ENCODE data around the gene NFYA.

NFYA gene

DNA sequence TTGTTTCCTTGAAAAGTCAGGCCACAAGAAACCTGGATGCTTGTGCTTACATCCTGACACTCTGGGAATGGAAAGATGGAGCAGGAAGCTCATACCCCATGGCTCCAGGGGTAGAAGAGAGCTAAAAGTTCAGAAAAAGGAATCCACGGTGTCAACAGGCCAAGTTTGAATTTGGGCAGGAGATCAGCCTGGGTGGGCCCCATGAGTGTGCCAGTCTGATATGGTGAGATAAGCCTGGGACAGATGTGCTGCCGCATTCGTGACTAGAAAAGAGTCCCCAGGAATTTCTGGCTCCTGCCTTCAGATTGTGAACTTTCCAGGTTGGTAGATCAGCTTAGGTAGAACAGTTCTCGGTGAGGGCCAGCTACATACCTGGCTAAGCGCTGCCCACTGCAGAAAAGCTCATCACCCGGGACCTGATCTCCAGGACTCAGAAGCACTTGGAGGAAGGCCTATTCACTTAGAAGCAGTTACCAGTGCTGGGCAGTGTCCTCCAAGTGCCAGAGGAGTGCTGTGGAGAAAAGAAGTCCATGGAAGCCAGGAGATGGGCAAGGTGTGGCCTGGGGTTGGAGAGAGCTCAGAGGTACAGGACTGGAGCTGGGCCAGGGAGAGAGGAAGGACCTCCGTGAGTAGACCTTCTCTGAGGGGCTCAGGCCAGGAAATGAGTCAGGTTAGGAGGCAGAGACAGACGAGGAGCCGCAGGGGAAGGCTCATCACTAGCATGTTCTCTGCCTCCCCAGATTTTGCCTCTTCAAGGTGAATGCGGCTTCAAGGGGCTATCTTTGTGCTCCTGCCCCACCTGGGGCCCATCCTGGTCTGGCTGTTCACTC, 30.3 kb upstream of the NFYA start, which contains the start of gene TSPO2:
Gene TSPO2, plus strand, starts transcription at position 242 of the 830 bp plus-strand sequence. Its CDS starts 519 bp downstream, at position 761.
- H3K4me3 ChIP-seq, result no peak within 1 kb of the TSS
- peak within 1 kb of the TSS in 4 of 11 experiments; percentile 4 to 33 (median 22); a peak in 2 of 22 replicates for H3K4me2 ChIP-seq
- no peaks in the 10 kb centered on the region for H3K27me3 ChIP-seq
- no peak within 1 kb of the TSS for H3K27ac ChIP-seq
- peaks cover 0 to 19% (median 6%) of the 10 kb centered on the region in 10 experiments; a peak in 9 of 20 replicates for H3K4me1 ChIP-seq
- H3K36me3 ChIP-seq, result no peaks in the 10 kb centered on the region
- TF ChIP-seq Cebpa-rat (IDR thresholded peaks at IDR 0.05), result no peak
- H3K9me3 ChIP-seq (replicated peaks in 1 of 11), result no peaks in the 10 kb centered on the region
- H3K9ac ChIP-seq, result no peak within 1 kb of the TSS
- no peaks in the 10 kb centered on the region for H4K20me1 ChIP-seq

DNA sequence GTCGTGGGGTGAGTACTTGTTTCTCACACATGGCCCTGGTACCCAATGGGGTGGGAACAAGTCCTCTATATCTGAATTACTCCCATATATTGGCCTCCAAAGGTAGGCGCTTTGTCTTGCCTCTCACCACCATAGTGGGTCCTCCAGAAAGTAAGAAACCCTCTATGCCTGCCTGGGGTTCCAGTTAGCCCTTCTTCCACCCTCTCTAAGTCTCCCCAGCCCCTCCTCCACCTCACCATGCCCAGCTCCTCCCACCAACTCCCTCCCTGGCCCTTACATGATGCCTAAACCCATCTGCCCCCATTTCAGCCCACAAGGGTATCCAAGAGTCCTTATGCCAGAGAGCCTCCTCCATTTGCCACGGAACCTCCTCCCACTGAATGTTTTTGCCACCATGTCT, 29.6 kb upstream of the NFYA start:
- Histone ChIP-seq H3K4me1 (peaks cover 0 to 19% (median 6%) of the 10 kb centered on the region in 10 experiments; a peak in 9 of 20 replicates), H3K9me3 (replicated peaks in 1 of 11) (no peaks in the 10 kb centered on the region), H3K4me2 (peak overlapping the region in 4 of 11 experiments; percentile 4 to 33 (median 22); a peak in 1 of 22 replicates), H3K36me3 (no peaks in the 10 kb centered on the region), H3K9ac (no peak overlapping the region), H3K27me3 (no peaks in the 10 kb centered on the region), H3K27ac (no peak overlapping the region), H3K4me3 (no peak overlapping the region), H4K20me1 (no peaks in the 10 kb centered on the region)
- TF ChIP-seq Cebpa-rat (IDR thresholded peaks at IDR 0.05), result no peak

DNA sequence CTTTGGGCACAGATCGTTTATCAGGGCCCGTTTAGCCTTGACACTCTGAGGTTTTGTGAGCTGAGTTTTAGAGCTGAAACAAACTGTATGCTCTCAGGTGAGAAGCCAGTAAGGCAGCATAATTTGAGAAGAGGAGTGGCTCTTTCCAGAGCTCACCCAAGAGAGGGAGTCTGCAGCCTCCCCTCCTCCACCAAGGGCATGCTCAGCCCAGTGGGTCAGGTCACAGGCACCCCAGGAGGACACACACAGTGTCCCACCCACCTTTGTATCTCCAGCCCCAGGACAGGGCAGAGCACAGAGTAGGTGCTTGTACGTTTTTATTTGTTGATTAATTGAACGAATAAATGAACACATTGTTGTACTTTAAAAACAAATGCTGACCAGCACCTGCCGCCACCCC, 27.1 kb upstream of the NFYA start:
- TF ChIP-seq Cebpa-rat (IDR thresholded peaks at IDR 0.05), result no peak
- no peak overlapping the region for H3K4me2 ChIP-seq
- H3K4me1 ChIP-seq, result peaks cover 4 to 12% (median 10%) of the 10 kb centered on the region in 10 experiments; a peak in 18 of 20 replicates
- H3K4me3 ChIP-seq, result no peak overlapping the region
- no peaks in the 10 kb centered on the region for H4K20me1 ChIP-seq
- no peaks in the 10 kb centered on the region for H3K36me3 ChIP-seq
- no peaks in the 10 kb centered on the region for H3K9me3 ChIP-seq (replicated peaks in 1 of 11)
- H3K27ac ChIP-seq, result no peak overlapping the region
- H3K27me3 ChIP-seq, result no peaks in the 10 kb centered on the region
- H3K9ac ChIP-seq, result no peak overlapping the region

DNA sequence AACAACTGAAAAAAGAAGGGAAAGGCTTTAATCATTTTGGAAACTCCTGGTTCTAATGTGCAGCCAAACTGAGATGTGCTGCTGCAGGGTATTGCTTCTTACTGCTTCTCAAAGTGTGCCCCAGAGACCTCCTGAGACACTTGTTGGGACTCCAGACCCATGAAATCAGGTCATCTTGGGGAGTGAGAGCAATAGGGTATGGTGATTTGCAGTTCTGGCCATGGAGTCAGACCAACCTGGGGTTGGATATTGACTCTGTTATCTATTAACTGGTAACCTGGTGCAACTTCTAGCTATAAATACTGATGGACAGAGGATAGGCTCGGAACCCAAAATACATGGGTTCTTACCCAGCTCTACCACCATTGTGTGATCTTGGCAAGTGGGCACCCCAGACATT, 26.7 kb upstream of the NFYA start:
- H3K4me1 ChIP-seq, result peaks cover 4 to 12% (median 10%) of the 10 kb centered on the region in 10 experiments; a peak in 17 of 20 replicates

DNA sequence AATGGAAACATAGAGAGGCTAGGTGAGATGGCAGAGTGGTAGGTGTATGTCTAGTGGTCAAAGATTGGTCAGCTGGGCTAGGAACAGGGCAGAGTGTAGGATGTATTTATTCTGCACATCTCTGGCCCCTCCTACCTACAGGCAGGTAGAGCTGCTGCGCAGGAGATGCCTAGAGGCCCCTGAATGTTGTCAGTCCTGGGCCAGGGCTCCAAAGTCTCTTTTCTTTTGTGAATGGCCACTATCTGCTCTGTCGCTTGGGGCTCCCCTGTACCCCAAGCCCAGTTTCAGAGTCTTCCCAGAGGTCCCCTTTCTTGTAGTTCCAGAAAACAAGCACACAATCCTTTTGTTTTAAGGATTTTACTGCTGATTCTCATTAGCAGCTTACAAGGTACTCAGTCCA, 25.5 kb upstream of the NFYA start:
- Histone ChIP-seq H3K9ac (no peak overlapping the region), H3K27me3 (no peaks in the 10 kb centered on the region), H3K36me3 (no peaks in the 10 kb centered on the region), H3K4me2 (no peak overlapping the region), H3K27ac (no peak overlapping the region), H3K9me3 (replicated peaks in 1 of 11) (no peaks in the 10 kb centered on the region), H3K4me1 (peaks cover 17 to 24% (median 21%) of the 10 kb centered on the region in 10 experiments), H4K20me1 (no peaks in the 10 kb centered on the region), H3K4me3 (no peak overlapping the region)
- no peak for TF ChIP-seq Cebpa-rat (IDR thresholded peaks at IDR 0.05)

More for the DNA sequence above, 26.7 kb upstream of the NFYA start:
- H3K9ac ChIP-seq, result no peak overlapping the region
- no peaks in the 10 kb centered on the region for H3K9me3 ChIP-seq (replicated peaks in 1 of 11)
- no peak overlapping the region for H3K4me3 ChIP-seq
- no peak overlapping the region for H3K27ac ChIP-seq
- no peaks in the 10 kb centered on the region for H3K36me3 ChIP-seq
- no peak overlapping the region for H3K4me2 ChIP-seq
- no peak for TF ChIP-seq Cebpa-rat (IDR thresholded peaks at IDR 0.05)
- H3K27me3 ChIP-seq, result no peaks in the 10 kb centered on the region
- no peaks in the 10 kb centered on the region for H4K20me1 ChIP-seq

DNA sequence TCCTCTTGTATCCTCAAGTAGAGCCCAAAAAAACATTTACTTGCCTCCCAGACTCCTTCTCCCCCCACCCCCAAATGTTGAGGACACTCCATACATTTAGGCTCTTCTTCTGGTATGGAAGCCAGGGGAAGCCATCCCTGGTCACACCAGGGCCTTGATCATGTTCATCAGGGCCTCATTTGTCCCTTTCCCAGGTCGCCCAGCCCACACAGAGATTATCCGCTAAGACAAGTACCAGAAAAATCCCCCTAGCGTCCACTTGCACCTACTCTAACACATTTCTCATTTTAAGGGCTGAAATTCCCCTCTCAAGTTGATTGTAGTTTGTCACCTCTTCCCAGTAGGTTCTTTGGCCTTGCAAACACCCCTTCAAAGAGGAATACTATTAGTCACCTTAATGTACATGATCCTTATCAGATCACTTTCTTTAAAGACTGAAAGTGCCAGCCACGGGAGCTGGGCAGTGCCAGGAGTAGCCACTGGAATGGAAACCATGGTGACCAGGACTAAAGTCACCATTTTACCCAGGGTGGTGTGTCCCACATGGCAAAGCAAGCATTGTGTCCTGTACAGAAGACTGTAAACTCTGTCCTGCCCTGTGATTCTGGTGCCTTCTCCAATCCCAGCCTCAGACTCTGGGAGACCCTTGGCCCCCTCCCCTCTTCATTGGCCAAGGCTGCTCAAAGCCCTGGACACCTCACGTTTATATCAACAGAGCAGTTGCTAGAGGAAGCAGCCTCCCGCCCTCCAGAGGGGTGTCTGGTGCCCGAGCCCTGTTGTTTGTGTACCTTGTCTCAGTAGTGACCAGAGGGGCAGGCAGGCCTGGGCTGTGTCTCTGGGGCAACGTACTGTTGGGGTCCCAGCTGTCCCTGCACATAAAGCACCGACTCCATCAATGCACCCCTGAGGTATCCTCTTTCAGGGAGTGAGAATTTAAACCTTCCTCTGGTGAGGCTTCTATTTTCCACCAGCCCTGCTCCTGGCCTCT, 24.7 kb upstream of the NFYA start:
- no peak overlapping the region for H3K27ac ChIP-seq
- H3K4me2 ChIP-seq, result no peak overlapping the region
- no peak overlapping the region for H3K4me3 ChIP-seq
- no peaks in the 10 kb centered on the region for H3K27me3 ChIP-seq
- no peak overlapping the region for H3K9ac ChIP-seq
- no peaks in the 10 kb centered on the region for H3K36me3 ChIP-seq
- H4K20me1 ChIP-seq, result no peaks in the 10 kb centered on the region
- no peak for TF ChIP-seq Cebpa-rat (IDR thresholded peaks at IDR 0.05)
- H3K9me3 ChIP-seq (replicated peaks in 1 of 11), result no peaks in the 10 kb centered on the region
- H3K4me1 ChIP-seq, result peaks cover 21 to 31% (median 28%) of the 10 kb centered on the region in 10 experiments

DNA sequence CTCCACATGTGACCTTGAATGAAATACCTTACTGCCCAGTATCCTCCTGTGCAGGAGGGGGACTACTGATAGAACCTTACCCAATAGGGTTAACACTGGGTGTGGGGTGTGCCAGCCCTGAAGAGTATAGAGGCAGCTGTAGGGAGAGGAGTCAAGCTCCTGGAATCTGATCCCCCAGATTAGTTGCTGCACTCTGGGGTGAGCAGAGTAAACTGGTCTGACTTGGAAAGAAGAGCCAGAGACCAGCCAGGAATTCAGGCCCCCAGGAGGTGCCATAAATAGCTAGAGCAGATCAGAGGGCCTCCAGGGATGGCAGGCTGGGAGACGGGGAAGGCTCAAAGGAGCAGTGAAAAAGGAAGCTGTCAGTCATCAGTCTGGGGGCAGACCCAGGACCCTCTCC, 23.3 kb upstream of the NFYA start:
- Histone ChIP-seq H3K9me3 (replicated peaks in 1 of 11) (no peaks in the 10 kb centered on the region), H3K4me1 (peaks cover 21 to 46% (median 43%) of the 10 kb centered on the region in 10 experiments)
- no peak for TF ChIP-seq Cebpa-rat (IDR thresholded peaks at IDR 0.05)

DNA sequence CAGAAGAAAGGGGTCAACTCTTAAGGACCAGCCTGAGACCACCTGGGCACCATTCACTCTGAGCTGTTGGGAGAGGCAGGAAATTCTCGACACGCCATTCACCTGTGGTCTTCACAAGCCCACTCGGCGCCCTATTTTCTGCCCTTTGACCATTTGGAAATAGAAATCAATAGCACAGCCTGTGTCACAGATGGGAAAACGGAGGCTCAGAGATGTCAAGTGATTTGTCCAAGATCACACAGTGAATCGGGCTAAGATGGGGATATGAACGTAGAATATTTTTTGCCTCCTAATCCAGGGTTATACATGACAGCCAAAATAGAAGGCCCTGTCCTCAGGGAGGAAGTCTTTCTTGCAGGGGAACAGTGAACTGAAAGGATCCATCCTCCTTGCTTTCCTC, 22.8 kb upstream of the NFYA start:
- no peak overlapping the region for H3K4me3 ChIP-seq
- H3K27me3 ChIP-seq, result no peaks in the 10 kb centered on the region
- no peak overlapping the region for H3K27ac ChIP-seq
- no peaks in the 10 kb centered on the region for H3K9me3 ChIP-seq (replicated peaks in 1 of 11)
- peak overlapping the region in 5 of 11 experiments; percentile 3 to 37 (median 25); a peak in 7 of 22 replicates for H3K4me2 ChIP-seq
- H3K4me1 ChIP-seq, result peaks cover 21 to 50% (median 47%) of the 10 kb centered on the region in 10 experiments
- no peaks in the 10 kb centered on the region for H3K36me3 ChIP-seq
- H3K9ac ChIP-seq, result no peak overlapping the region
- TF ChIP-seq Cebpa-rat (IDR thresholded peaks at IDR 0.05), result no peak
- no peaks in the 10 kb centered on the region for H4K20me1 ChIP-seq

More for the DNA sequence above, 23.3 kb upstream of the NFYA start:
- no peaks in the 10 kb centered on the region for H3K27me3 ChIP-seq
- H3K4me2 ChIP-seq, result peak overlapping the region in 5 of 11 experiments; percentile 3 to 37 (median 25); a peak in 5 of 22 replicates
- no peak overlapping the region for H3K9ac ChIP-seq
- H3K36me3 ChIP-seq, result no peaks in the 10 kb centered on the region
- no peaks in the 10 kb centered on the region for H4K20me1 ChIP-seq
- no peak overlapping the region for H3K4me3 ChIP-seq
- no peak overlapping the region for H3K27ac ChIP-seq

DNA sequence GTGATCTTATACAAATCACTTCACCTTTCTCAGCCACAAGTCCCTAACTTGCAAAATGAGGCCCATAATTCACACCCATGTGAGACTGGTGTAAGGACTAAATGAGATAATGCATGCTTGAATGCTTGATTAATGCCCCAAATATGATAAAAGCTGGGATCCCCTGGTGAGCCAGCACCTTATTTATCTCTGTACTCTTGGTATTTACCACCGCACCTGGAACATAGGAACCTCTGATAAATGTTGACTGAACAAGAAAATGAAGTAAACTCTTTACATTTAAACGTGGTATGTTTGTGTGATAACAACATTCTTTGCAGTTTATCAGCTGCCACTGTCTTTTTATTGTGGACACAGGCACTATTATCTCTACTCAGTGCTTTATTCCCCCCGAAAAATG, 22.2 kb upstream of the NFYA start:
- Histone ChIP-seq H3K27me3 (no peaks in the 10 kb centered on the region), H4K20me1 (no peaks in the 10 kb centered on the region), H3K4me1 (peaks cover 21 to 56% (median 53%) of the 10 kb centered on the region in 10 experiments), H3K36me3 (no peaks in the 10 kb centered on the region), H3K27ac (no peak overlapping the region), H3K9ac (no peak overlapping the region), H3K4me2 (peak overlapping the region in 3 of 11 experiments; percentile 10 to 75 (median 37); a peak in 2 of 22 replicates), H3K4me3 (no peak overlapping the region), H3K9me3 (replicated peaks in 1 of 11) (no peaks in the 10 kb centered on the region)
- no peak for TF ChIP-seq Cebpa-rat (IDR thresholded peaks at IDR 0.05)

Measured in BLaER1 treated with 17β-estradiol and CSF1 and Interleukin-3, amounts not matched to agents 10 nM and 100 nM (cell line).